ENCODE results near the gene KCNAB2. TPM values are rescaled to one million over a fixed set of nuclear protein-coding genes. Genes with fewer than 3 reads are reported as not detected.

KCNAB2 gene
- total and polyA plus RNA-seq, 2 experiments from 2014 or later = 3.1 to 3.5 TPM

DNA sequence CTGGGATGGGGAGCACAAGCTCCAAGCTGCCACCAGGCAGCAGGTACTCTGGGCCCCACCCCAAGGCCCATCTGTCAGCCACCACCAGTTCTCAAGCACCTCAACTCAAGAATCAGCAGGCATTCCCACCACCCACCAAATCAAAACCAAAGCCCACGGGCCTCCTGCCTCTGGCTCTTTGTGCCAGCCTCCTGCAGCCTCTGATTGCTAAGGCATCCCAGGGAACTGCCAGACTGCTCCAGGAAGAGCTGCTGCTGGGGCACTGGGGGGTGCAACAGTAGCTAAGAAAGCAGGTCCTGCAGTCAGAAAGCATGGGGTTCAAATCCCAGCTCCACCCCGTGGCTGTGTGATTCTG is 99.7 kb downstream of the KCNAB2 start:
- WGBS (ENCODE audit: low lambda C conversion rate, missing lambda C conversion rate) = 75% methylated on average over 2 of the region's 2 CpGs
- peaks cover 17% of the 10 kb centered on the region for H3K27me3 ChIP-seq
- no peak overlapping the region for H3K4me3 ChIP-seq

DNA sequence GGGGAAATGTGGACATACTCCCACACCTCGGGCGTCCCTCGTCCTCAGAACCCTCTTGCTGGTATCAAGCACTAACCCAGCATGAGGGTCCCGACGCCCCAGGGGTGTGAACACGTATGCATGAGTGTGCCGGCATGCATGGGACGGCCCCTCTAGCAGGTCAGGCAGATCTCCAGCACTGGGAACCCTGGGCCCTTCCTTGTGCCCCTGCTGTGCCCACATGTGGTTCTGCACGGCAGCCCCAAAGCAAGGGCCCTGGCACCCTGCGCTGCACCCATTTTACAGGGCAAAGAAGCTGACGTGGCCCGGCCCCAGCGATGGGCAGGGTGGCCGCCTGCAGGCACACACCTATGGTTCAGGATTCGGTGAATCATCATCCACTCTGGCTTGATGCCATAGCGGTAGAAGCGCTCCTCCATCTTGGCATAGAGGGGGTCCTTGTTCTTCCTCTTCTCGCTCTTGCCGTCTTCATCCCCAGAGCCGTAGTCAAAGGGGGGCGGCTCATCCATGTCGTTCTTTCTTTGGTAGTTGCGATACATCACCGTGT is 100.2 kb downstream of the KCNAB2 start:
- TF ChIP-seq, protein P1, sequence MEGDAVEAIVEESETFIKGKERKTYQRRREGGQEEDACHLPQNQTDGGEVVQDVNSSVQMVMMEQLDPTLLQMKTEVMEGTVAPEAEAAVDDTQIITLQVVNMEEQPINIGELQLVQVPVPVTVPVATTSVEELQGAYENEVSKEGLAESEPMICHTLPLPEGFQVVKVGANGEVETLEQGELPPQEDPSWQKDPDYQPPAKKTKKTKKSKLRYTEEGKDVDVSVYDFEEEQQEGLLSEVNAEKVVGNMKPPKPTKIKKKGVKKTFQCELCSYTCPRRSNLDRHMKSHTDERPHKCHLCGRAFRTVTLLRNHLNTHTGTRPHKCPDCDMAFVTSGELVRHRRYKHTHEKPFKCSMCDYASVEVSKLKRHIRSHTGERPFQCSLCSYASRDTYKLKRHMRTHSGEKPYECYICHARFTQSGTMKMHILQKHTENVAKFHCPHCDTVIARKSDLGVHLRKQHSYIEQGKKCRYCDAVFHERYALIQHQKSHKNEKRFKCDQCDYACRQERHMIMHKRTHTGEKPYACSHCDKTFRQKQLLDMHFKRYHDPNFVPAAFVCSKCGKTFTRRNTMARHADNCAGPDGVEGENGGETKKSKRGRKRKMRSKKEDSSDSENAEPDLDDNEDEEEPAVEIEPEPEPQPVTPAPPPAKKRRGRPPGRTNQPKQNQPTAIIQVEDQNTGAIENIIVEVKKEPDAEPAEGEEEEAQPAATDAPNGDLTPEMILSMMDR (IDR thresholded peaks at IDR 0.05; ENCODE audit: poor library complexity) = no peak

More for the DNA sequence above, 99.7 kb downstream of the KCNAB2 start:
- Histone ChIP-seq H3K36me3 (replicated peaks; ENCODE audit: insufficient read depth, low read depth) (no peaks in the 10 kb centered on the region), H3K4me1 (ENCODE audit: insufficient read depth) (peaks cover 3% of the 10 kb centered on the region), H3K79me2 (no peaks in the 10 kb centered on the region), H3K4me2 (no peak overlapping the region), H3K9me3 (ENCODE audit: low read depth) (no peaks in the 10 kb centered on the region), H3K9me2 (replicated peaks; ENCODE audit: insufficient read depth) (no peaks in the 10 kb centered on the region), H2AFZ (no peak overlapping the region), H3K27ac (no peak overlapping the region), H4K20me1 (ENCODE audit: insufficient read depth, poor library complexity, severe bottlenecking) (no peaks in the 10 kb centered on the region)
- no peak for DNase-seq (ENCODE audit: low spot score)
- no peak for TF ChIP-seq EZH2phosphoT487 (IDR thresholded peaks at IDR 0.05; ENCODE audit: low read depth, severe bottlenecking, unreplicated experiment)
- TF ChIP-seq, protein P1 (IDR thresholded peaks at IDR 0.05; ENCODE audit: poor library complexity) = no peak
- no peak for TF ChIP-seq EZH2 (IDR thresholded peaks at IDR 0.05; ENCODE audit: borderline replicate concordance)

DNA sequence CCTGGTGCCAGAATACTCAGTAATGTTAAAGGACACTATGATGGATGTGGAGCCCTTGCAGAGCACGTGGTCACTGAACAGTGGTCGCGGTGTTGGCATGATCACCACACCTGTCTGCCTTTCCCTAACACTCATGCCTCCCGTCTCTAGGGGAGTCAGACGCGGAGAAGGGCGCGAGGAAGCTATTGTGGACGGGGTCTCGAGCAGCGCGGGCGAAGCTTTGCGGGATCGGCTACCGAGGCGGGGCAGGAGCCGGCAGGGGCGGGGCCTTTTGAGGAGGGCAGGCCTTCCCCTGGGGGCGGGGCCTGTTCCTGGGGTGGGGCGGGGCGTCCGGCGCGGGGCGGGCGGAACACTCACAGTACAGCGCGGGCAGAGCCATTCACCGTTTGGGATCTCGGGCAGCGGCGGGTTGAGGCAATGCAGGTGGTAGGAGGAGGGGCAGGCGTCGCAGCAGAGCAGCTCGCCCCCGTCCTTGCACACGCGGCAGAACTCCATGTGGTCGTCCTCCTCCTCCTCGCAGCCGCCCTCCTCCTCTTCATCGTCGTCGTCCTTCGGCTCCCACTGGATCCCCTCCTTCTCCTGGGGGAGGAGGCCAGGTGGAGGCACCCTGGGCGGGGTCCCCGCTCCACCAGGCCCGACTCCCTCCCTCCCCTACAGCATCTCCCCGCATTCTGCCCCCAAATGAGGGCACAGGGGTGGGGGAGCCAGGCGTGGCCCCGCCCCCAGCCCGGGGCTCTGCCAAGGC is 103.0 kb downstream of the KCNAB2 start:
- no peak for TF ChIP-seq EZH2 (IDR thresholded peaks at IDR 0.05; ENCODE audit: borderline replicate concordance)
- TF ChIP-seq, protein P1 (IDR thresholded peaks at IDR 0.05; ENCODE audit: poor library complexity) = no peak
- TF ChIP-seq EZH2phosphoT487 (IDR thresholded peaks at IDR 0.05; ENCODE audit: low read depth, severe bottlenecking, unreplicated experiment) = no peak
- no peak overlapping the region for H3K27ac ChIP-seq
- H3K27me3 ChIP-seq = peaks cover 17% of the 10 kb centered on the region
- H3K36me3 ChIP-seq (replicated peaks; ENCODE audit: insufficient read depth, low read depth) = no peaks in the 10 kb centered on the region
- H3K4me1 ChIP-seq (ENCODE audit: insufficient read depth) = peaks cover 3% of the 10 kb centered on the region
- peak; percentile 84 for DNase-seq (ENCODE audit: low spot score)
- H3K9me3 ChIP-seq (ENCODE audit: low read depth) = no peaks in the 10 kb centered on the region
- no peak overlapping the region for H3K4me3 ChIP-seq
- H3K4me2 ChIP-seq = peak overlapping the region; percentile 77
- WGBS (ENCODE audit: low lambda C conversion rate, missing lambda C conversion rate) = 11% methylated on average over 11 of the region's 53 CpGs
- no peaks in the 10 kb centered on the region for H3K79me2 ChIP-seq
- H3K9me2 ChIP-seq (replicated peaks; ENCODE audit: insufficient read depth) = no peaks in the 10 kb centered on the region
- H2AFZ ChIP-seq = no peak overlapping the region
- no peaks in the 10 kb centered on the region for H4K20me1 ChIP-seq (ENCODE audit: insufficient read depth, poor library complexity, severe bottlenecking)

More for the DNA sequence above, 100.2 kb downstream of the KCNAB2 start:
- Histone ChIP-seq H3K4me2 (no peak overlapping the region), H3K27ac (no peak overlapping the region), H4K20me1 (ENCODE audit: insufficient read depth, poor library complexity, severe bottlenecking) (no peaks in the 10 kb centered on the region), H3K4me1 (ENCODE audit: insufficient read depth) (peaks cover 3% of the 10 kb centered on the region), H3K36me3 (replicated peaks; ENCODE audit: insufficient read depth, low read depth) (no peaks in the 10 kb centered on the region), H3K9me2 (replicated peaks; ENCODE audit: insufficient read depth) (no peaks in the 10 kb centered on the region), H3K27me3 (peaks cover 17% of the 10 kb centered on the region), H3K79me2 (no peaks in the 10 kb centered on the region), H2AFZ (no peak overlapping the region), H3K9me3 (ENCODE audit: low read depth) (no peaks in the 10 kb centered on the region), H3K4me3 (no peak overlapping the region)
- no peak for DNase-seq (ENCODE audit: low spot score)
- 94% methylated on average over 24 of the region's 24 CpGs for WGBS (ENCODE audit: low lambda C conversion rate, missing lambda C conversion rate)

Measured in hepatocyte (in vitro differentiated cells).